Esophagus squamous epithelium (tissue), 5 donors: ENCODE results near the gene AMPD2. TPM values are rescaled to one million over a fixed set of nuclear protein-coding genes. Genes with fewer than 3 reads are reported as not detected.
"Not testable (repeated sequence)": the region's sequence is repeated elsewhere in the genome, so short reads cannot be mapped to it uniquely, and the experiment has no call there.

Experiments
- DNase-seq: peaks from one replicate; lab custom pipeline; 2025; lab: John Stamatoyannopoulos, UW
- H3K27ac ChIP-seq, 4 donors: fragments of 200-600 bp; sonication (generic); one replicate each; pipeline ENCODE4 v1.5.1; 2016 to 2019; ENCODE audit warnings: mild to moderate bottlenecking in 1 of 4
- H3K27me3 ChIP-seq, 4 donors: fragments of 200-600 bp; sonication (generic); 1 replicate in 3 of 4; 2 replicates in 1 of 4; pipeline versions ENCODE4 v1.5.1 to v1.6.0; 2017 to 2021; ENCODE audit warnings: antibody characterized with exemption in 1 of 4
- H3K36me3 ChIP-seq, 3 donors: fragments of 200-600 bp; sonication (generic); one replicate each; pipeline ENCODE4 v1.5.1; 2016 to 2019
- H3K4me1 ChIP-seq, 3 donors: fragments of 200-600 bp; sonication (generic); one replicate each; pipeline ENCODE4 v1.5.1; 2017 to 2019
- H3K4me3 ChIP-seq, 4 donors: fragments of 200-600 bp; sonication (generic); 1 replicate in 3 of 4; 2 replicates in 1 of 4; pipeline ENCODE4 v1.5.1; 2016 to 2019; ENCODE audit warnings: mild to moderate bottlenecking in 2 of 4, moderate library complexity in 1 of 4
- H3K9me3 ChIP-seq, 3 donors: fragments of 200-600 bp; sonication (generic); one replicate each; pipeline ENCODE4 v1.5.1; 2016 to 2019
- CTCF ChIP-seq, 6 experiments: fragments of 450-650 bp in 4 of 6; fragments of 200-600 bp in 2 of 6; sonication (generic) in 2 of 6; IDR thresholded peaks; one replicate each; pipeline ENCODE4 v1.5.1; 2016 to 2019; ENCODE audit warnings: antibody characterized with exemption in 6 of 6, mild to moderate bottlenecking in 4 of 6, moderate library complexity in 4 of 6
- POLR2A ChIP-seq, 4 donors: fragments of 450-650 bp; IDR thresholded peaks; one replicate each; pipeline ENCODE4 v1.6.1; 2017; ENCODE audit warnings: antibody characterized with exemption in 4 of 4, mild to moderate bottlenecking in 4 of 4, moderate library complexity in 3 of 4
- WGBS, 2 donors: methylation state at CpG; one replicate each; pipeline ENCODE4 v1.1.5; 2018; 5-methylcytosine and 5-hydroxymethylcytosine counted together
- intact Hi-C: fragments of 100-400 bp; cut with DNase I; formaldehyde crosslinking; loops from one replicate; pipeline ENCODE4 v1.15.0; 2022
- small RNA-seq, 4 donors: library from RNA; depleted of rRNA; stranded (forward); fragments of <200 nt; gene quantifications; one replicate each; pipeline ENCODE3, GENCODE V24; 2016
- total RNA-seq, 4 donors: library from RNA; depleted of rRNA; stranded (reverse); fragments of >200 nt; gene quantifications; one replicate each; pipeline ENCODE4 v1.1.0, GENCODE V29; 2016
- donor health status: DM: yes; HTN: yes; CAD: no.

AMPD2 gene
- total RNA-seq, 4 donors from 2014 or later, result 18.5 to 51.5 (median 24.4) TPM

DNA sequence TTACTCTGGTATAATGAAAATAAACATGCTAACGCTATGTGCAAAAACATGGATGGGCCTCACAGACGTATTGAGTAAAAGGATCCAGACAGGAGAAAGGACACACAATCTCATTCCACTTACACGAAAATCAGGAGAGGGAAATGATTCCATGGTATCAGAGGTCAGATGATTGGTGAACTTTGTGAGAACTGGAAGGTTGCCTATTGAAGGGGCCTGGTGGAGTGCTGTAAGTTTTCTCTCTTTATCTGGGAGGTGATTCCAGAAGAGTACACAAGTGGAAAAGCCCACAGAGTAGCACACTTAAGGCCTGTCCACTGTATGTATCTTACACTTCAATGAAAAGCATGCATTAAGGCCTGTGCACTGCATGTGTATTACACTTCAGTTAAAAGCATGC is 57.8 kb downstream of the AMPD2 start:
- Histone ChIP-seq H3K27me3 (no peaks in the 10 kb centered on the region), H3K4me1 (no peaks in the 10 kb centered on the region), H3K27ac (no peak overlapping the region), H3K9me3 (no peaks in the 10 kb centered on the region), H3K36me3 (peaks cover 0 to 15% (median 0%) of the 10 kb centered on the region in 3 donors), H3K4me3 (no peak overlapping the region)
- no peak for TF ChIP-seq POLR2A (IDR thresholded peaks at IDR 0.05)
- no peak for TF ChIP-seq CTCF (IDR thresholded peaks at IDR 0.05)
- 77 to 78% methylated on average over 3 of the region's 3 CpGs for WGBS, 2 donors
- DNase-seq, result no peak
- intact Hi-C loops, result no loop called here

GRCh38 chr1:109678637-109679036 is 59.0 kb downstream of the AMPD2 start:
- H3K9me3 ChIP-seq, H3K27ac ChIP-seq, H3K27me3 ChIP-seq, intact Hi-C loops, H3K4me1 ChIP-seq, H3K4me3 ChIP-seq, H3K36me3 ChIP-seq, DNase-seq: not testable (repeated sequence)
- 84 to 86% methylated on average over 2 of the region's 2 CpGs for WGBS, 2 donors

Small RNA genes lying within 50 kb of the gene (small RNA-seq; reads per million reads assigned to genes)
- gene RNU6V, result 0 reads per million in 4 donors

Other genes with a start within 250 kb of the AMPD2 start
- 10 to 100 TPM; 37.0 to 69.6 (median 44.7) TPM for gene SORT1, start 221.9 kb upstream of the AMPD2 start, total RNA-seq
- gene PSMA5, start 193.4 kb upstream of the AMPD2 start, total RNA-seq, result 10 to 100 TPM; 31.5 to 57.7 (median 46.8) TPM
- gene SYPL2, start 153.3 kb upstream of the AMPD2 start, total RNA-seq, result under 1 TPM in 3 of 4 donors, not detected in 1; 0.15 to 0.79 (median 0.19) TPM
- 1 to 10 TPM; 2.1 to 5.9 (median 3.8) TPM for gene ATXN7L2, start 135.9 kb upstream of the AMPD2 start, total RNA-seq
- gene CYB561D1, start 125.7 kb upstream of the AMPD2 start, total RNA-seq, result 10 to 100 TPM in 1 of 4 donors, 1 to 10 TPM in 3; 3.1 to 12.7 (median 7.3) TPM
- gene AMIGO1, start 110.1 kb upstream of the AMPD2 start, total RNA-seq, result 1 to 10 TPM in 2 of 4 donors, under 1 TPM in 2; 0.45 to 2.7 (median 1.8) TPM
- gene GPR61, start 80.0 kb upstream of the AMPD2 start, total RNA-seq, result not detected
- gene GNAI3, start 71.2 kb upstream of the AMPD2 start, total RNA-seq, result 10 to 100 TPM in 3 of 4 donors, 1 to 10 TPM in 1; 8.2 to 15.1 (median 11.6) TPM
- gene GNAT2, start 221 bp upstream of the AMPD2 start, total RNA-seq, result not detected
- gene GSTM4, start 36.3 kb downstream of the AMPD2 start, total RNA-seq, result 10 to 100 TPM; 13.5 to 53.5 (median 29.4) TPM
- gene GSTM2, start 48.2 kb downstream of the AMPD2 start, total RNA-seq, result 10 to 100 TPM; 17.8 to 87.9 (median 46.2) TPM
- 100 to 1,000 TPM in 1 of 4 donors, under 1 TPM in 1, not detected in 2; 0.83 to 299 TPM for gene GSTM1, start 68.0 kb downstream of the AMPD2 start, total RNA-seq
- 1 to 10 TPM in 2 of 4 donors, not detected in 2; 2.2 to 4.6 TPM for gene GSTM5, start 92.4 kb downstream of the AMPD2 start, total RNA-seq
- 100 to 1,000 TPM in 2 of 4 donors, 10 to 100 TPM in 2; 86.2 to 273 (median 150) TPM for gene GSTM3, start 121.2 kb downstream of the AMPD2 start, total RNA-seq
- under 1 TPM in 1 of 4 donors, not detected in 3; 0.19 TPM for gene EPS8L3, start 144.1 kb downstream of the AMPD2 start, total RNA-seq